Liver (tissue), 9 donors: ENCODE data around the gene DNAH1. TPM values are rescaled to one million over a fixed set of nuclear protein-coding genes. Genes with fewer than 3 reads are reported as not detected.

Experiments
- DNase-seq: peaks from one replicate; pipeline ENCODE4 v3.0.0-alpha.2; 2017; ENCODE audit warnings: low spot score
- H3K27ac ChIP-seq, 2 donors: one replicate each; pipeline ENCODE4 v1.7.0; 2013; ENCODE audit warnings: inconsistent platforms in 2 of 2, low read length in 2 of 2, control low read depth in 1 of 2, low read depth in 1 of 2, mild to moderate bottlenecking in 1 of 2
- H3K27me3 ChIP-seq, 4 donors: one replicate each; pipeline versions ENCODE4 v1.6.1 to v1.7.0; 2013; ENCODE audit warnings: low read length in 3 of 4, inconsistent platforms in 1 of 4, mild to moderate bottlenecking in 1 of 4, moderate library complexity in 1 of 4; ENCODE audit not compliant: control insufficient read depth in 4 of 4, insufficient read depth in 4 of 4
- H3K36me3 ChIP-seq, 4 donors: one replicate each; pipeline versions ENCODE4 v1.6.1 to v1.7.0; 2013; ENCODE audit warnings: low read length in 3 of 4, mild to moderate bottlenecking in 3 of 4, low read depth in 1 of 4, moderate library complexity in 1 of 4; ENCODE audit not compliant: control insufficient read depth in 4 of 4, insufficient read depth in 3 of 4
- H3K4me1 ChIP-seq, 4 donors: one replicate each; pipeline versions ENCODE4 v1.6.1 to v1.7.0; 2013; ENCODE audit warnings: low read length in 3 of 4, mild to moderate bottlenecking in 3 of 4, moderate library complexity in 1 of 4; ENCODE audit not compliant: control insufficient read depth in 4 of 4, insufficient read depth in 4 of 4
- H3K4me3 ChIP-seq, 3 donors: one replicate each; pipeline versions ENCODE4 v1.6.1 to v1.7.0; 2013; ENCODE audit warnings: low read length in 3 of 3, control low read depth in 1 of 3, low read depth in 1 of 3, mild to moderate bottlenecking in 1 of 3
- H3K9ac ChIP-seq, 2 donors: one replicate each; pipeline ENCODE4 v1.7.0; 2013; ENCODE audit warnings: low read length in 2 of 2, mild to moderate bottlenecking in 2 of 2, moderate library complexity in 2 of 2, control low read depth in 1 of 2, low read depth in 1 of 2
- H3K9me3 ChIP-seq, 4 donors: one replicate each; pipeline versions ENCODE4 v1.6.1 to v1.7.0; 2013; ENCODE audit warnings: low read length in 3 of 4; ENCODE audit not compliant: control insufficient read depth in 4 of 4
- ATF3 ChIP-seq: IDR thresholded peaks from 2 replicates; pipeline ENCODE4 v1.6.1; 2016; ENCODE audit warnings: antibody characterized with exemption
- CTCF ChIP-seq: fragments of 150-350 bp; IDR thresholded peaks from 2 replicates; pipeline ENCODE4 v1.5.1; 2017; ENCODE audit warnings: improper control_type of control experiment, low read depth, low read length; ENCODE audit not compliant: missing input control
- FOXA1 ChIP-seq: IDR thresholded peaks from 2 replicates; pipeline ENCODE4 v1.6.1; 2016; ENCODE audit warnings: antibody characterized with exemption
- FOXA2 ChIP-seq: IDR thresholded peaks from 2 replicates; pipeline ENCODE4 v1.6.1; 2016; ENCODE audit warnings: antibody characterized with exemption
- HNF4A ChIP-seq, 2 donors: conservative IDR thresholded peaks; 2 replicates each; pipeline ENCODE4 v1.6.1; 2016; ENCODE audit warnings: antibody characterized with exemption in 2 of 2, mild to moderate bottlenecking in 2 of 2
- HNF4G ChIP-seq: IDR thresholded peaks from 2 replicates; pipeline ENCODE4 v1.6.1; 2016; ENCODE audit warnings: antibody characterized with exemption
- JUND ChIP-seq, 2 donors: IDR thresholded peaks; 2 replicates each; pipeline ENCODE4 v1.6.1; 2016; ENCODE audit warnings: antibody characterized with exemption in 2 of 2
- NR2F2 ChIP-seq: IDR thresholded peaks from 2 replicates; pipeline ENCODE4 v1.6.1; 2016; ENCODE audit warnings: antibody characterized with exemption
- RAD21 ChIP-seq, 2 donors: IDR thresholded peaks; 2 replicates each; pipeline ENCODE4 v1.6.1; 2016; ENCODE audit warnings: antibody characterized with exemption in 2 of 2, mild to moderate bottlenecking in 2 of 2
- REST ChIP-seq: IDR thresholded peaks from 2 replicates; pipeline ENCODE4 v1.6.1; 2016; ENCODE audit warnings: antibody characterized with exemption, mild to moderate bottlenecking
- RXRA ChIP-seq, 2 donors: IDR thresholded peaks; 2 replicates each; pipeline ENCODE4 v1.6.1; 2017 to 2018; ENCODE audit warnings: antibody characterized with exemption in 2 of 2, mild to moderate bottlenecking in 1 of 2
- SP1 ChIP-seq: IDR thresholded peaks from 2 replicates; pipeline ENCODE4 v1.6.1; 2018; ENCODE audit warnings: antibody characterized with exemption, mild to moderate bottlenecking
- YY1 ChIP-seq: IDR thresholded peaks from 2 replicates; pipeline ENCODE4 v1.6.1; 2016; ENCODE audit warnings: antibody characterized with exemption, mild to moderate bottlenecking
- ZBTB33 ChIP-seq: IDR thresholded peaks from 2 replicates; pipeline ENCODE4 v1.6.1; 2016; ENCODE audit warnings: antibody characterized with exemption
- WGBS: extraction: QIAGEN DNeasy Blood & Tissue Kit; methylation state at CpG from one replicate; pipeline ENCODE4 v1.1.7; 2013; 5-methylcytosine and 5-hydroxymethylcytosine counted together
- polyA plus RNA-seq, 2 donors: library from polyadenylated mRNA; stranded (reverse) in 1 of 2; unstranded in 1 of 2; fragments of 200-250 nt in 1 of 2; fragments of >200 nt in 1 of 2; fragmentation: Nextera tagmentation in 1 of 2; extraction: Ambion mirVana in 1 of 2; gene quantifications; one replicate each; pipeline versions ENCODE4 v1.2.1 to v1.2.3, GENCODE V29; 2013 to 2015
- total RNA-seq, 2 donors: library from RNA; depleted of rRNA; stranded (reverse); fragments of >200 nt; gene quantifications; one replicate each; pipeline ENCODE4 v1.2.3, GENCODE V29; 2014
- donor health status: healthy.
- donor health status: healthy.
- donor health status: healthy.
- donor health status: healthy.
- donor health status: healthy.

The DNAH1 gene
- total and polyA plus RNA-seq, 4 donors: 1.5 to 6.0 (median 2.5) TPM

GRCh38 chr3:52400275-52400793 lies 84.2 kb downstream of the DNAH1 start:
- Histone ChIP-seq H3K4me3 (no peak overlapping the region), H3K9me3 (no peaks in the 10 kb centered on the region), H3K27me3 (no peaks in the 10 kb centered on the region), H3K27ac (no peak overlapping the region), H3K4me1 (no peaks in the 10 kb centered on the region), H3K36me3 (peaks cover 4 to 78% (median 46%) of the 10 kb centered on the region in 4 donors), H3K9ac (no peak overlapping the region)
- WGBS: 88% methylated on average over 10 of the region's 10 CpGs
- peak; percentile 60 for DNase-seq
- TF ChIP-seq FOXA2 (no peak), SP1 (no peak), NR2F2 (no peak), FOXA1 (no peak)

GRCh38 chr3:52401021-52401420 lies 84.9 kb downstream of the DNAH1 start:
- H3K36me3 ChIP-seq: peaks cover 10 to 82% (median 52%) of the 10 kb centered on the region in 4 donors
- H3K27ac ChIP-seq: no peak overlapping the region
- no peaks in the 10 kb centered on the region for H3K4me1 ChIP-seq
- WGBS: 86% methylated on average over 1 of the region's 1 CpG
- no peaks in the 10 kb centered on the region for H3K9me3 ChIP-seq
- no peak overlapping the region for H3K4me3 ChIP-seq
- TF ChIP-seq ATF3 (no peak), HNF4G (no peak)
- H3K9ac ChIP-seq: no peak overlapping the region
- H3K27me3 ChIP-seq: no peaks in the 10 kb centered on the region
- DNase-seq: no peak

- H3K4me3 ChIP-seq: no peak overlapping the region
- H3K27ac ChIP-seq: no peak overlapping the region
- WGBS: 98% methylated on average over 1 of the region's 1 CpG
- no peaks in the 10 kb centered on the region for H3K27me3 ChIP-seq
- DNase-seq: no peak
- no peaks in the 10 kb centered on the region for H3K4me1 ChIP-seq
- TF ChIP-seq HNF4A (conservative IDR thresholded peaks at IDR 0.05) (no peak), JUND (IDR thresholded peaks at IDR 0.05) (no peak), ATF3 (no peak), REST (no peak), YY1 (no peak), ZBTB33 (no peak), FOXA2 (no peak), SP1 (no peak), RXRA (IDR thresholded peaks at IDR 0.05) (no peak), RAD21 (IDR thresholded peaks at IDR 0.05) (no peak), CTCF (no peak), HNF4G (no peak), NR2F2 (no peak)
- H3K9ac ChIP-seq: no peak overlapping the region
- H3K9me3 ChIP-seq: no peaks in the 10 kb centered on the region
- peaks cover 13 to 87% (median 52%) of the 10 kb centered on the region in 4 donors for H3K36me3 ChIP-seq
These were observed 85.4 kb downstream of the DNAH1 start for GRCh38 chr3:52401551-52401950.
